ENCODE data around the gene MPDU1. TPM values are rescaled to one million over a fixed set of nuclear protein-coding genes. Genes with fewer than 3 reads are reported as not detected.

MPDU1 gene
- total RNA-seq, 4 donors from 2014 or later, result 26.0 to 50.4 (median 31.5) TPM

DNA sequence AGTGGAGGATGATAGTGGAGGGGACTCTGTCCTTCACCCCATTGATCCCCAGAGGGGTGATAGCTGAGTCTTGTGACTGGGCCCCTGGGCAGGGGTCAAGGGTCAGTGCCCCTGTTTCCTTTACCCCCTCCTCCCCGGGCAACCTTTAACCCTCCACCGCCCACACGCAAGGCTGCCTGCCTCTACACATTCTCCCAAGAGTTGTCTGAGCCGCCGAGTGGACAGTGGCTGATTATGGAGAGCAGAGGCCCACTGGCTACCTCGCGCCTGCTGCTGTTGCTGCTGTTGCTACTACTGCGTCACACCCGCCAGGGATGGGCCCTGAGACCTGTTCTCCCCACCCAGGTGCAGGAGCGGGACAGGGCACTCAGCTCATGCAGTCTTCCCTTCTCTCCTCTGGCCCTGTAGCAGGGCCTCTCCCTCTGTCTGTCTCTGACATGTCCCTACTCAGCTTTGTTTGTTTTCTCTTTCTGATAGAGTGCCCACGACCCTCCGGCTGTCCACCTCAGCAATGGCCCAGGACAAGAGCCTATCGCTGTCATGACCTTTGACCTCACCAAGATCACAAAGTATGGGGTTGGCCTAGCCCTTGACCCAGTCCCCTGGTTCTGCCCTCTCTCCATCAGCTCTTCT lies 46.4 kb downstream of the MPDU1 start, which contains the start of gene SHBG:
SHBG (plus strand) TSS at position 197 of the 633 bp plus-strand sequence; CDS start at position 235, 38 bp downstream.
- TF ChIP-seq POLR2A (IDR thresholded peaks at IDR 0.05; ENCODE audit: low read depth) (no peak), POLR2AphosphoS5 (IDR thresholded peaks at IDR 0.05) (no peak), EP300 (IDR thresholded peaks at IDR 0.05) (no peak)
- TF ChIP-seq, protein P1, sequence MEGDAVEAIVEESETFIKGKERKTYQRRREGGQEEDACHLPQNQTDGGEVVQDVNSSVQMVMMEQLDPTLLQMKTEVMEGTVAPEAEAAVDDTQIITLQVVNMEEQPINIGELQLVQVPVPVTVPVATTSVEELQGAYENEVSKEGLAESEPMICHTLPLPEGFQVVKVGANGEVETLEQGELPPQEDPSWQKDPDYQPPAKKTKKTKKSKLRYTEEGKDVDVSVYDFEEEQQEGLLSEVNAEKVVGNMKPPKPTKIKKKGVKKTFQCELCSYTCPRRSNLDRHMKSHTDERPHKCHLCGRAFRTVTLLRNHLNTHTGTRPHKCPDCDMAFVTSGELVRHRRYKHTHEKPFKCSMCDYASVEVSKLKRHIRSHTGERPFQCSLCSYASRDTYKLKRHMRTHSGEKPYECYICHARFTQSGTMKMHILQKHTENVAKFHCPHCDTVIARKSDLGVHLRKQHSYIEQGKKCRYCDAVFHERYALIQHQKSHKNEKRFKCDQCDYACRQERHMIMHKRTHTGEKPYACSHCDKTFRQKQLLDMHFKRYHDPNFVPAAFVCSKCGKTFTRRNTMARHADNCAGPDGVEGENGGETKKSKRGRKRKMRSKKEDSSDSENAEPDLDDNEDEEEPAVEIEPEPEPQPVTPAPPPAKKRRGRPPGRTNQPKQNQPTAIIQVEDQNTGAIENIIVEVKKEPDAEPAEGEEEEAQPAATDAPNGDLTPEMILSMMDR (IDR thresholded peaks at IDR 0.05), result no peak
- Histone ChIP-seq H3K4me3 (no peak within 1 kb of the TSS), H3K9me3 (no peaks in the 10 kb centered on the region), H3K36me3 (peaks cover 0 to 8% (median 2%) of the 10 kb centered on the region in 4 donors), H3K27ac (replicated peaks in 1 of 4) (no peak within 1 kb of the TSS), H3K27me3 (no peaks in the 10 kb centered on the region), H3K4me1 (peaks cover 9 to 21% (median 18%) of the 10 kb centered on the region in 4 donors)
- intact Hi-C loops (cut with DNase I), result no loop called here
- no peak for DNase-seq (ENCODE audit: extremely low spot score)
- WGBS, result 77% methylated on average over 12 of the region's 13 CpGs

DNA sequence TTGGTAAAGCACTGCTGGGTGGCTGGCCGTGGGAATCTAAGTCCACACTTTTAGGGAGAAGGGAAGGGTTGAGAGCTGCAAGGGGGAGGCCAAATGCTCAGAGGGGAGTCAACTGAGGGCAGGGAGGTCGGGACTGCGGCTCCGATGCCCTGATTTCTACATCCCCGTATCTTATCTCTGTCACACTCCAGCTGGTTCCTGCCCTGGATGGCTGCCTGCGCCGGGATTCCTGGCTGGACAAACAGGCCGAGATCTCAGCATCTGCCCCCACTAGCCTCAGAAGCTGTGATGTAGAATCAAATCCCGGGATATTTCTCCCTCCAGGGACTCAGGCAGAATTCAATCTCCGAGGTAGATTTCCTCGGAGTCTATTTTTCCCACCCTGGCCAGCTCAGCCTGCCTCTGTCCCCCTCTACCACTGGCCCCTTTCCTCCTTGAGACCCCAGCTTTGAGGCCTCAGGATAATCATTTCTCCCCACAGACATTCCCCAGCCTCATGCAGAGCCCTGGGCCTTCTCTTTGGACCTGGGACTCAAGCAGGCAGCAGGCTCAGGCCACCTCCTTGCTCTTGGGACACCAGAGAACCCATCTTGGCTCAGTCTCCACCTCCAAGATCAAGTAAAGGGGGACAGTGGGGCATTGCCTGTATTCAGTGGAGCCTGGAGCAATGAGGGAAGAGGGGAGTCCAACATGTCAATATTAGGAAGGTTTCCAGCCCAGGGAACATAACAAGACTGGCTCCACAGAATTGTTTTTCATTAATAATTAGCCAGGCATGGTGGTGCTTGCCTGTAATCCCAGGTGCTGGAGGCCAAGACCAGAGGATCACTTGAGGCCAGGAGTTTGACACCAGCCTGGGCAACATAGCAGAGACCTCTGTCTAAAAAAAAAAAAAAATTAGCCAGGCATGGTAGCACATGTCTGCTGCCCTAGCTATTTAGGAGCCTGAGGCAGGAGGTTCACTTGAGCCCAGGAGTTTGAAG lies 48.0 kb downstream of the MPDU1 start:
- Histone ChIP-seq H3K27ac (replicated peaks in 1 of 4) (no peak overlapping the region), H3K27me3 (no peaks in the 10 kb centered on the region), H3K4me3 (no peak overlapping the region), H3K4me1 (peaks cover 4 to 16% (median 13%) of the 10 kb centered on the region in 4 donors), H3K9me3 (no peaks in the 10 kb centered on the region), H3K36me3 (no peaks in the 10 kb centered on the region)
- TF ChIP-seq, protein P1 (IDR thresholded peaks at IDR 0.05), result no peak
- TF ChIP-seq POLR2AphosphoS5 (IDR thresholded peaks at IDR 0.05) (no peak), EP300 (IDR thresholded peaks at IDR 0.05) (no peak), POLR2A (IDR thresholded peaks at IDR 0.05; ENCODE audit: low read depth) (no peak)
- WGBS, result 80% methylated on average over 11 of the region's 11 CpGs
- no peak for DNase-seq (ENCODE audit: extremely low spot score)
- intact Hi-C loops (cut with DNase I), result loop anchor here (2.0 kb wide), 1 partner anchor 55 kb away; the partner anchor contains the start of gene TP53

DNA sequence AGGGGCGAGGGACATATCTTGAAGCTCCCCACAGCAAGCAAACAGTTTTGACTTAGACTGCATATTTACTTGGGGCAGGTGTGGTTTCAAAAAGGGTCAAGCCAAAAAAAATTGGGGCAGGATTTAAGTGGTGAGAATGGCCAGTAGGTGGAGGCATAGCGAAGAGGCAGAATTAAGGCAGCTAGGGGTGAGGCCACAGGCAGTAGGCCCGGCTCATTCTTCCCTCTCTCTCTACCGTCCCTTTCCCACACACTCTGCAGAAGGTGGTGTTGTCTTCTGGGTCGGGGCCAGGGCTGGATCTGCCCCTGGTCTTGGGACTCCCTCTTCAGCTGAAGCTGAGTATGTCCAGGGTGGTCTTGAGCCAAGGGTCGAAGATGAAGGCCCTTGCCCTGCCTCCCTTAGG lies 48.8 kb downstream of the MPDU1 start:
- Histone ChIP-seq H3K9me3 (no peaks in the 10 kb centered on the region), H3K27me3 (no peaks in the 10 kb centered on the region), H3K36me3 (no peaks in the 10 kb centered on the region), H3K4me1 (peaks cover 0 to 10% (median 7%) of the 10 kb centered on the region in 4 donors), H3K4me3 (no peak overlapping the region), H3K27ac (replicated peaks in 1 of 4) (no peak overlapping the region)
- TF ChIP-seq, protein P1 (IDR thresholded peaks at IDR 0.05), result peak; percentile 40 to 52 (median 50)
- TF ChIP-seq EP300 (IDR thresholded peaks at IDR 0.05), result no peak
- no peak for DNase-seq (ENCODE audit: extremely low spot score)
- intact Hi-C loops (cut with DNase I), result loop anchor here (2.0 kb wide), 1 partner anchor 54 kb away; the partner anchor contains the start of gene TP53
- 56% methylated on average over 6 of the region's 6 CpGs for WGBS

DNA sequence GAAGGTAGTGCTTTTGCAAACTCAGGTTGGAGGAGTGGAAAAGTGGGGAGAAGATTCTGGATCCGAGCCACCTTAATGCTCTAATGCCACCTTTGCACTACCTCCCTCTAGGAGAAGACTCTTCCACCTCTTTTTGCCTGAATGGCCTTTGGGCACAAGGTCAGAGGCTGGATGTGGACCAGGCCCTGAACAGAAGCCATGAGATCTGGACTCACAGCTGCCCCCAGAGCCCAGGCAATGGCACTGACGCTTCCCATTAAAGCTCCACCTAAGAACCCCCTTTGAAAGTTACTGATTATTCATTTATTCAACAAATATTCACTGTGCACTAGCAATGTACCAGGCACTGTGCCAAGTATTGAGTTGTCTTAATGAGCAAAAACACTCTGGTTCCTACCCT lies 49.4 kb downstream of the MPDU1 start:
- no peaks in the 10 kb centered on the region for H3K27me3 ChIP-seq
- DNase-seq (ENCODE audit: extremely low spot score), result no peak
- intact Hi-C loops (cut with DNase I), result loop anchor here (2.0 kb wide), 1 partner anchor 54 kb away; the partner anchor contains the start of gene TP53
- H3K27ac ChIP-seq (replicated peaks in 1 of 4), result no peak overlapping the region
- TF ChIP-seq POLR2A (IDR thresholded peaks at IDR 0.05; ENCODE audit: low read depth) (no peak), POLR2AphosphoS5 (IDR thresholded peaks at IDR 0.05) (no peak), EP300 (IDR thresholded peaks at IDR 0.05) (no peak)
- TF ChIP-seq, protein P1 (IDR thresholded peaks at IDR 0.05), result no peak
- no peak overlapping the region for H3K4me3 ChIP-seq
- 95% methylated on average over 2 of the region's 2 CpGs for WGBS
- peaks cover 0 to 7% (median 3%) of the 10 kb centered on the region in 4 donors for H3K4me1 ChIP-seq
- no peaks in the 10 kb centered on the region for H3K9me3 ChIP-seq
- H3K36me3 ChIP-seq, result no peaks in the 10 kb centered on the region

Data from esophagus muscularis mucosa (tissue), 4 donors.